Measurements from ENCODE around the gene DELE1. TPM values are rescaled to one million over a fixed set of nuclear protein-coding genes. Genes with fewer than 3 reads are reported as not detected.

DELE1 gene
- total RNA-seq, 1 donor from 2014 or later: 50.6 TPM

DNA sequence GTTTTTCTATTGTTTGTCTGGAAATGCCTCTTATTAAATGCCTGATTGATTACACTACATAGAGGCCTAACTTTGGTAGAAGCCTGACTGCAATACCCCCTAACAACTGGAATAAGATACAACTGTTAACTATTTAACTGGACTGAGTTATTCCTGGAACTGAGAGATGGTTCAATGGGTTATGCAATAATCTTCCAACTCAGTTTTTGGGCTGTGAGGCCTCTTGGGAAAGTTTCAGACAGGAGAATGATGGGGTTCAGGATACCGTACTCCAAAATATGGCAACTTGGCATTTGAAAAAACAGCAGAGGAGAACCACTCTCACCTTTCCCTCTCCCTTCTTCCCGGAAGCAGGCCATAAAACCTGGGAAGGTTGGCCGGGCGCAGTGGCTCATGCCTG is 26.2 kb upstream of the DELE1 start:
- H3K4me3 ChIP-seq (ENCODE audit: low read depth, low read length): no peak overlapping the region
- DNase-seq (ENCODE audit: low read depth): no peak
- TF ChIP-seq, protein P1, sequence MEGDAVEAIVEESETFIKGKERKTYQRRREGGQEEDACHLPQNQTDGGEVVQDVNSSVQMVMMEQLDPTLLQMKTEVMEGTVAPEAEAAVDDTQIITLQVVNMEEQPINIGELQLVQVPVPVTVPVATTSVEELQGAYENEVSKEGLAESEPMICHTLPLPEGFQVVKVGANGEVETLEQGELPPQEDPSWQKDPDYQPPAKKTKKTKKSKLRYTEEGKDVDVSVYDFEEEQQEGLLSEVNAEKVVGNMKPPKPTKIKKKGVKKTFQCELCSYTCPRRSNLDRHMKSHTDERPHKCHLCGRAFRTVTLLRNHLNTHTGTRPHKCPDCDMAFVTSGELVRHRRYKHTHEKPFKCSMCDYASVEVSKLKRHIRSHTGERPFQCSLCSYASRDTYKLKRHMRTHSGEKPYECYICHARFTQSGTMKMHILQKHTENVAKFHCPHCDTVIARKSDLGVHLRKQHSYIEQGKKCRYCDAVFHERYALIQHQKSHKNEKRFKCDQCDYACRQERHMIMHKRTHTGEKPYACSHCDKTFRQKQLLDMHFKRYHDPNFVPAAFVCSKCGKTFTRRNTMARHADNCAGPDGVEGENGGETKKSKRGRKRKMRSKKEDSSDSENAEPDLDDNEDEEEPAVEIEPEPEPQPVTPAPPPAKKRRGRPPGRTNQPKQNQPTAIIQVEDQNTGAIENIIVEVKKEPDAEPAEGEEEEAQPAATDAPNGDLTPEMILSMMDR (conservative IDR thresholded peaks at IDR 0.05; ENCODE audit: low read depth, low read length): no peak

DNA sequence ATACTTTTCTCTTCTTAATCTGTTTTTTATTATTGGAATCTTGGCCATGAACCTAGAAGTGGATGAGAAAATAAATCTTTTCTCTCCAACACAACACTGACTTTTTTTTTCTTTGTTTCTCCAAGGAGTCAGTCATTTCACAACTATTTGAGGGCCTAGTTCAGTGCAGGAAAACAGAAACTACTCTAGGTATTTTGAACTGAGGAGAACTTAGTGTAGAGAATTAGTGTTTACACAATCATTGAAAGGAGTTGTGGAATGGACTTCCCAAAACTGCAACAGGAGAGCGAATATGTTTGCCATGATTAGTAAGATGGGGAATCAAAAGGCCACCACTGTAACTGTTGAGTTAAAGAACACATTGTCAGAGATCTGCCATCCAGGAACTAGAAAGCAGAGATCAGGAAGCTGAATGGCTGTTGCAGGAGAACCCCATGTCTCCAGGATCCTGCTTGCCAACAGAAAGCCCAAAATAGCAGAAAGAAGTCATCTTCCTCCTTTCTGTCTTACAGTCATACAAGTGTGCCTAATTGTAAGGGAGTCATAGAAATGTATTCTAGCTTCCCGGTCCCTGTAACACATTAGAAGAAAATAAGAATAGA is 25.1 kb upstream of the DELE1 start:
- DNase-seq (ENCODE audit: low read depth): no peak
- TF ChIP-seq, protein P1 (conservative IDR thresholded peaks at IDR 0.05; ENCODE audit: low read depth, low read length): no peak
- H3K4me3 ChIP-seq (ENCODE audit: low read depth, low read length): no peak overlapping the region

DNA sequence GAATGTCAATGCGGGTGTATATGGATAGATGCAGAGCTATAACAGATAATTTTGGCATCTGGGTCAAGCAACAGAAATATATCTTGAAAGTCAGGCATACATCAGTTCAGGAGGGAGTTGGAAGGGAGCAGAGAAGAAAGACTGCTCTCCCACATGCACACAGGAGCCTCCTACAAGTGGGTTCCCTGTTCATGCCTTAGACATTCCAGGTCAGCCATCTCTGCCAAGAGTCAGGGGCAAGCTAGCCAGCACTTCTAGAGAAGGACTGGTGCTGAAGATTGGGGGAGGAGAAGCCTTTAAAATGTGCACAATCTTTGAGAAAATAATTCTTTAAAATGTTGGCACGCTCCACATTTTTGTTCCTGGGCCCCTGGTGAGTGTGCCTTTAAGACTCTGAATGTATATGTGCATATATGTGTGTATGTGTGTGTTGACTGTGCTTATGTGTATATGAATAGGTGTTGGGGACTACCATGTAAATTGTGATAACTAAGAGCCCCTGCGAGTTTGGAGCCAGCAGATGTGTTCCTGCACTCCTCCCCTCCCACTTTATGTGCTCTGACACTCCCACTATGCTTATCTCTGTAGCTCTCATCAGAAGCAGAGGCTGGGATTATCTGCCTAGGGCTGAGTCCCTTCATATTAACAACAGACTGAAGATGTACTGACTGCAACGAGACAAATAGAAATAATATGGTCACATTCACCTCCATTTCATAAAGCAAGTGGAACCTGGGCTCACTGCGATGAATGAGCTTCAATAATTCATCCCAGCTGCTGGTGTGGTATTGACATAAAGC is 21.5 kb upstream of the DELE1 start:
- TF ChIP-seq, protein P1 (conservative IDR thresholded peaks at IDR 0.05; ENCODE audit: low read depth, low read length): no peak
- DNase-seq (ENCODE audit: low read depth): no peak

DNA sequence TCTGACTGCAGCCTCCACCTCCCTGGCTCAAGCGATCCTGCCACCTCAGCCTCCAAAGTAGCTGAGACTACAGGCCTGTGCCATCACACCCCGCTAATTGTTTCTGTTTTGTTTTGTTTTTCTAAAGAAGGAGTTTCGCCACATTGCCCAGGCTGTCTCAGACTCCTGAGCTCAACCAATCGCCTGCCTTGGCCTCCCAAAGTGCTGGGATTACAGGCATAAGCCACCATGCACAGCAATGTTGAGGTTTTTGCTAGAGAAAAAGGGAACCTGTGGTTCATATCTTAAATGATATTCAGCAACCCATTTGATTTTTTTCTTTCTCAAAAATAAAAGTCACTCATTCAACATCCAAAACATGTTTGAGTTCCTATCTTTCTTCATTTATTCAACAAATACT is 20.4 kb upstream of the DELE1 start:
- no peak for DNase-seq (ENCODE audit: low read depth)
- H3K4me3 ChIP-seq (ENCODE audit: low read depth, low read length): no peak overlapping the region
- TF ChIP-seq, protein P1 (conservative IDR thresholded peaks at IDR 0.05; ENCODE audit: low read depth, low read length): no peak

More for the DNA sequence above, 21.5 kb upstream of the DELE1 start:
- no peak overlapping the region for H3K4me3 ChIP-seq (ENCODE audit: low read depth, low read length)

DNA sequence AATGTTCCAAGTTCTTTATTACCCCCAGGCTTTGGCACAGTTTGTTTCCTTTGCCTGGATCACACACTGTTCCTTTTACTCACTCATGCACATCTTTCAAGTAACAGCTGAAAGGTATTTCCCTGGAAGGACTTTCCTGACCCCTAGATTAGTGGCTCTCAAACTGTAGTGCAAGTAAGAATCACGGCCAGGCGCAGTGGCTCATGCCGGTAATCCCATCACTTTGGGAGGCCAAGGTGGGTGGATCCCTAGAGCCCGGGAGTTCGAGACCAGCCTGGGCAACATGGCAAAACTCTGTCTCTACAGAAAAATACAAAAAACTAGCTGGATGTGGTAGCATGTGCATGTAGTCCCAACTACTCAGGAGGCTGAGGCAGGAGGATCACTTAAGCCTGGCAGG is 19.1 kb upstream of the DELE1 start:
- peak; percentile 20 for DNase-seq (ENCODE audit: low read depth)
- TF ChIP-seq, protein P1 (conservative IDR thresholded peaks at IDR 0.05; ENCODE audit: low read depth, low read length): no peak
- no peak overlapping the region for H3K4me3 ChIP-seq (ENCODE audit: low read depth, low read length)

DNA sequence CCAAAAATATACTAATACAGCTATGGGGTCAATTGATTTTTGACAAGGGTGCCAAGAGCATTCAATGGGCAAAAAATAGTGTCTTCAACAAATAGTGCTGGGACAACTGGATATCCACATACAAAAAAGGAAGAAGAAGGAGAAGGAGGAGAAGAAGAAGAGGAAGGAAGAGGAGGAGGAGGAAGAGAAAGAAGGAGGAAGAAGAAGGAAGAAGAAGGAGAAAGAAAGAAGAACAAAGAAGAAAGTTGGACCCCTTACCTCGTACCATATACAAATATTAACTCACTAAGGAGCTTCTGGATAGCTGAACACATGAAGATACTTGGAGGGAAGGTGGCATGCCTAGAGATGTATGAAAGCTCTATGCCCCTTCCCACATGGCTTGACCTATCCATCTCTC is 17.2 kb upstream of the DELE1 start:
- H3K4me3 ChIP-seq (ENCODE audit: low read depth, low read length): no peak overlapping the region
- TF ChIP-seq, protein P1 (conservative IDR thresholded peaks at IDR 0.05; ENCODE audit: low read depth, low read length): no peak
- DNase-seq (ENCODE audit: low read depth): no peak

Measured in epithelial cell of proximal tubule (primary cell).